NCI-H146 treated with DMSO at 0.1 percent for 48 hours (cell line): Measurements from ENCODE around the gene TBC1D14.

Experiments used
- DNase-seq: peaks from one replicate; lab custom pipeline; 2025; ENCODE audit not compliant: unreplicated experiment; lab: John Stamatoyannopoulos, UW

TBC1D14 gene

DNA sequence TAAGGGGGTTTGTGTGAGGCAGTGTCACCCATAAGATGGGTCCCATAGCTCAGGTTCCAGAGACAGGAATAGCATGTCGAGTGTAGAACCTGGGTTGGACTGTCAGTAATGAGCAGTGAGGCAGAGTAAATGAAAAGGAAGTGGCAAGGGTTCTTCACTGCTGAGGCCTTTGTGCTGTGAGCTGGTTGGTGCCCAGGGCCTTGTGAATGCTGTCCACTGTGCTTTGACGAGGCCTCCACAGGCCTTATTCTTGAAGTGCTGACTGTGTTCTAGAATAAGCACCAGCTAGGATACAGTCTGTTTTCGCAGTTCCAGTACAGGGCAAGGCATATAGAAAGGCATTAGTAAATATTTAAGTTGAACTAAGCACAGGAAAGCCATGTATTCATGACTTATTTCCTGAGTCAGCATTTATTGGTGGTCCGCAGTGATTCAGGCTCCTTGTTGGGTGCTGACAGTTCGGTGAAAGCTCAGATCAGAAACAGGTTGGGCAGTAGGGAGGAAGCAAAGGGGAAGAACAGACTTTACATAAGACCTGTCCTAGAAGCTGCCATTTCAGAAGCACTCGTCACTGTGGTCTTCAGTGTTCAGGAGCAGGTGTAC is 107.9 kb downstream of the TBC1D14 start:
- DNase-seq, result no peak

DNA sequence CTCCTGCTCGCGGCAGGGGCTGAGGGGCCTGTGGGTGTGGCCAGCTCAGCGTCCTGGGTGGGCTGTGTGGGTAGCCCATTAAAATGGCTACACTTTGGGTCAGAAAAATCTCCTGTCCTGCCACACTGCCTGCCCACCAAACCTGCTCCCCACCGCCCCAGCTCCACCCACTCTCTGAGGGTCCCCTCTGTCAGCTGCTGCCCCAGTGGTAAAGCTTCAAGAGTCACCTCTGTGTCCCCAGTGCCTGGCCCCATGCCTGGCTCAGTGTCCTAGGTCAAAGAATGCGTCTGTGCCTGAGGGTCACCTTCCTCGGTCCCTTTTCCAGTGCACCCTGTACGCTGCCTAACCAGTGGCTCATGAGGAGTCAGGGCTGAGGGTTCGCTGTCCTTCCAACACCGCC is 108.7 kb downstream of the TBC1D14 start:
- no peak for DNase-seq

DNA sequence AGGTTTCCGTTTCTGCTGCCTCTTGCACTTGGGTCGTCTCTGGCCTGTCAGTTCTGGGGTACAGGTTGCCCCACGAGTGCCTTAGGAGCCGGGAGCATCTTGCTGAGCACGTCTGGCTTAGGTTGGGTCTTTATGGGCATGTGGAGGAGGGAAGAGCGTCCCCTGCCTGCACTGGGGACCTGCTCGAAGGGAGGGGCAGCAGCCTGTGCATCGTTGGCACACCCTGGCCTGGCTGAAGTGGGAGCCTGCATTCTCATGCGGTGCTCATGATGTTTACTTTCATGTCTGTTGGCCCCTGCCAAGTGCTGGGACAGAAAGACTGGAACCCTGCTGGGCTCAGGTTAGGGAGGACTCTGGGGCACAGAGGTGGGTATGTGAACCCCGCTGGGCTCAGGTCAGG is 109.7 kb downstream of the TBC1D14 start:
- DNase-seq, result no peak

DNA sequence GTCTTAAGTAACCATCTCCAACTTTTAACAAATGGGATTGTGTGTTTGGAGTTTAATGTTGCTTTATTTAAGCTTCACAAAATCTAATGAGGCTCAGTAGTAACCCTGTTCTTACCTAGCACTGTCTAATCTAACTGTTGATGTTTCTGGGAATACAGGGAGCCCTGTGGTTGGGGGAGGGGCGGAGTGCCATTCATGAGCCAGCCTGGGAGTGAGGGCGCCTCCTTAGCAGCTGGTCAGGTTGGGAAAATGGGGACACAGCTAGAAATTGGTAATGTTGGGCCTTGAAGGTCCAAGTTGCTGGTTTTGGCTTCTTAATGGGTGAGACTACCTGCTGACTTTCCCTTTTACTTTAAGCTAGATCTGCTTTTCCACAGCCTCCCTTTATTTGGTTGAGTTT is 110.7 kb downstream of the TBC1D14 start:
- DNase-seq, result no peak

DNA sequence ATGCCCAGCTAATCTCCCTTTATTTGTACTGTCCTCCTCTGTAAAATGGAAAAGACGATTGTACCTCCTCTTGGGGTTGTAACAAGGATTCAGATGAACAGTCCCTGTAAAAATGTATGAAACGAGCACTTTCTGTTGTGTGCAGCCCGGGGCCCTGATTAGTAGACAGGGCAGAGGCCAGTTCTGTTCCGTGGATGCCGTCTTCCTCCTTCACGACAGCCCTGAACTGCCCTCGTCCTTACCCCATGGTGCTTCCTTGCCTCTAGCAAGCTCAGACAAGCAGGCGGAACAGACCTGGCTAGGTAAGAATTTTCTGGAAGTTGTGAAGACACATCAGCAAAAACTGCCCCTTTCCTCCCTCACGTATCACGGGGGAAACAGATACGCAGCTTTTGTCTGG is 111.2 kb downstream of the TBC1D14 start:
- DNase-seq, result no peak

DNA sequence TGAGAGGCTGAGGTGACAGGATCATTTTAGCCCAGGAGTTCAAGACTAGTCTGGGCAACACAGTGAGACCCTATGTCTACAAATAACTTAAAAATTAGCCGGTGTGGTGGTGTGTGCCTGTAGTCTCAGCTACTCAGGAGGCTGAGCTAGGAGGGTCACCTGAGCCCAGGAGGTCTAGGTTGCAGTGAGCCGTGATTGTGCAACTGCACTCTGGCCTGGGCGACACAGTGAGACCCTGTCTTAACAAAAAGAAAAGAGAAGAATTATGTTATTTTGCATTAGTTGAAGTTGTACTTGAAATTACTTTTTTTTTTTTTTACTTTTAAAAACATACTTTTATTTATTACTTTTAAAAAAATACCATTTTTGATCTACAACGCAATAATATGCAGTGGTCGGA is 111.7 kb downstream of the TBC1D14 start:
- no peak for DNase-seq

DNA sequence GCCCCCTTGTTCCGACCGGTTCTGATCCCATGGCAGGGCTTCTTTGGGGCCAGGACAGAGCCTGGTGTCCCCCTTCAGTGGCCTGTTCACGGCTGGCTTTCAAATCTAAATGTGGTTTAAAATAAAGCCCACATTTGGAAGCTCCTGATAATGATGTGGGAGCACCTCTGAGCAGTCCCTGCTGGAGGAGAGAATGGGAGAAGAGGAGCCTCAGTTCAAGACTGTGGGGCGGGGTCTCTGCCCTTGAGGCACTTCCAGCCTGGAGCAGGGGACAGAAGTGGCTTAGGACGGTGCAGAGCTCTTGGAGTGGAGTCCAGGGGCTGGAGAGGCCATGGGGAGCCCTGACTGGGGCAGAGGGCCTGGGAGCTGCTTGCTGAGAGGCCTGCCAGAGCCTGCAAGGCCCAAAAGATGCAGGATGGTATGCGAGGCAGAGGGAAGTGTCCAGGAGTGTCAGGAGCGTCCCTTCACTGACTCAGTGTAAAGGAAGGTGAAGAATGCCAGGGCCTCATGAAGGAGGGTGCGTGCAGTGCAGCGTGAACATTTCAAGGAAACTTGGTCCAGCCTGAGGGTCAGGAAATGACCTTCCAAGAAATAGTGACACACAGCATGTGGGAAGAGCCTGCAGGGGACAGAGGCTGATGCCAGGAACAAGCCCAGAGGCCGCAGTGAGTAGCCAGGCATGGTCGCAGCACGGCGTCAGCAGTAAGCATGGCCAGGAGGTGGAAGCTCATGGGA is 112.5 kb downstream of the TBC1D14 start:
- no peak for DNase-seq

DNA sequence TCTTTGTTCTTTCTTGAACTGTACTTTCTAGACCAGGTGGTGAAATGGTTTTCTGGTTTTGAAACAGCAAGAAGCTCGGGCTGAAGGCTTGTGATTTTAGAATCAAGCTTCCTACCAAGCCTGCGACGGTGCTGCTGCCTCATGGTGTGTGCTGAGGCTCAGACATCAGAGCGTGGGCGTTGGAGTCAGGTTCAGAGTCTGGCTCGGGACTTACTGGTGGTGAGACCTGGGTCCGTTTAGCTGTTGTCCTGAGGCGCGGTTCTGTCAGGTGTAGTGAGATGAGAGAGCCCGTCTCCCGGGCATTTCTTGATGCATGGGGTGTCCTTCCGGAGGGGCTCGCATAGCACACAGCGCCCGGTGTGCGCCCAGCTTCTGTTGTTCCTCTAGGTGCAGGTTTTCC is 113.9 kb downstream of the TBC1D14 start:
- no peak for DNase-seq

DNA sequence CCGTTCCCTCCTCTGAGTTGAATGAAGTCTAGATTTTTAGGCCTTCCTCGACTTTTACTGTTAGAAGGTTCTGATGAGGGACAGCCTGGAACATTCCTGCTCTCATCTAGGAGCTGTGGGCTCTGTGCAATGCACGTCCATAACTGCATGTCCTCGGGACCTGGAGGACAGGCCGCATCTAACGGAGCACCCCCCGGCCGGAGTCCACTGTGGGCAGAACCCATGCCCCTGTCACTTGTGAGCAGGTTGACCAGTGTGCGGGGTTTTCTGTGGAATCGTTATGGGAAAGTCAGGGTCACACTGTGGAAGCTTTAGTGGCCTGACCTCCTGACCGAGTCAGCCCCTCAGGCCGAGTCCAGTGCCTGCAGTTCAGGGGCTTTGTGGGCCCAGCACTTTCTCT is 114.3 kb downstream of the TBC1D14 start:
- DNase-seq, result no peak

DNA sequence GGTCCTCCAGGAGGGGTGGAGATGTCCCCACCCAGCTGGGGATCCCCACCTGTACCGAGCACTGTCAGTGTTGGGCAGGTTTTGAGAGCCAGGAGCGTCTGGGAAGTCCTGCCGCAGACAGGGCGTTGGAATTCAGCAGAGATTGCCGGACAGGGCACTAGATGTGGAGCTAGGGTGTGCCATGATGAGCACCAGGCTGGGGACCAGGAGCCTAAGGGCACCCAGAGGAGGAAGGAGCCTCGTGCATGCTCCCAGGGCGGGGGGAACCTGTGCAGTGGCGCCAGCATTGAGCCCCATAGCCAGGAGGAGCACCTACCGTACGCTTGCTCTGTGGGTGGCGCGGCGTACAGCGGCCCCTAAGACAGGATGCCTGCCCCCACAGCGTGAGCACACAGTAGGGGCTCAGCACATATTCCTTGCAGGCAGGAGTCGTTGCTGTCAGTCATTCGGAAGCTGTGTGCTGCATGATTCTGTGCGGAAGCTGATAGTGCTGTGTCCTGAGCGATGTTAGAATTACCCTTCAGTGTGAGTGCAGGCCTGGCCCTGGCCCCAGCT is 114.8 kb downstream of the TBC1D14 start:
- no peak for DNase-seq

DNA sequence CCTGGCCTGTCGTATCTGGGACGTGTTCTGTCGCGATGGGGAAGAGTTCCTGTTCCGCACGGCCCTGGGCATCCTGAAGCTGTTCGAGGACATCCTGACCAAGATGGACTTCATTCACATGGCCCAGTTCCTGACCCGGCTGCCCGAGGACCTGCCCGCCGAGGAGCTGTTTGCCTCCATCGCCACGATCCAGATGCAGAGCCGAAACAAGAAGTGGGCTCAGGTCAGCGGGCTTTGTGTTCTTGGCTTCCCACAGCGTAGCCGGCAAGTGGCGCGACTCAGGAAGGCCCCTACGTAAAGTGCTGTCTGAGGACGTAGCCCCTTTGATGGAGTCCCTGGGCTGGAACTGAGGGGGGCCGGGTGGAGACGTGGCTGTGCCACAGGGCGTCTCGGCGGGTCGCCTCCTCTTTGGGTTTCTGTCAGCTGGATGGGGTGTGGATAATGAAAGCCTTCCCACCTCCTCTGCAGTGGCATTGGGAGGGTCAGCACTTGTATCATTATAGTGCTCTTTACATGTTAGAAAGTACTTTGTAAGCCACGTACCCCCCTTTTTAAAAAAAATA is 115.5 kb downstream of the TBC1D14 start:
- DNase-seq, result no peak

DNA sequence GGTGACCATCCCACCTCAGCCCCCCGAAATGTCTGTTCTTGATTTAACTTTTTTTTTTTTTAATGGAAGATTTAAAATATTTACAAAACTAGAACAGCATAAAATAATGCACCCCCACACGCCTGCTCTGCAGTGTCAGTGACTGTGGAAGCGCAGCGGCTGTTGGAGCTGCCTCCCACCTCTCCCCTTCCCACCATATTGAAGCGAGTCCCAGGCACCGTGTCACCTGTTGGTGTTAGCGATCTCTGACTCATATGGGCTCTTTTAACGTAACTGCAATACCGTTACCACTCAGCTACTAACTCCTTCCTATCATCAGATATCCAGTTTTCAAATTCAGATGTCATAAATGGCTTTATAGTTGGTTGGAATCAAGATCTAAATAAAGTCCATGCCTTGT is 116.5 kb downstream of the TBC1D14 start:
- DNase-seq, result no peak

DNA sequence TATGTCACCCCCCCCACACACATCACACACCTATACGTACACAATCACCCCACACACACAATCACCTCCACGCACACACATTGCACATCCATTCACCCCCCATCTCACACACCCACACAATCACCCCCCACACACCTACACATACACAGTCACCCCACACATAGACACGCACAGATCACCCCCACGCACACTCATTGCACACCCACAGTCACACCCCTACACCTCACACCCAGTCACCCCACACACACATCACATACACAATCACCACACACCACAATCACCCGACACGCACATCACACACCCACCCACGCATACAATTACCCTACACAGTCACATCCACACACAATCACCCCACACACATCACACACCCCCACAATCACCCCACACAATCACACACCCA is 117.7 kb downstream of the TBC1D14 start:
- no peak for DNase-seq

DNA sequence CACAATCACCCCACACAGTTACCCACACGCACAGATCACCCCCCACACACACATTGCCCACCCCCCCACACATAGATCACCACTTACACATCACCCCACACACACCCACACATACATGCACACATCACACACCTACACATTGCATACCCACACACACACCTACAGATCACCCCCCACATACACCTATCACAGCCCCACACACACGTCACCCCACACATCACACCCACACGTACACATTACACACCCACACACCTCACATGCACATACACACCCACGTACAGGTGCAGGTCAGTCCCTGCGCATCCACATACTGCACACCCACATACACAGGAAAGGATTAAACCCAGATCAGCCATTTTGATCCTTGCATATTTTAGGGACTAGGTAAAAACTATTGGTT is 118.3 kb downstream of the TBC1D14 start:
- DNase-seq, result no peak

DNA sequence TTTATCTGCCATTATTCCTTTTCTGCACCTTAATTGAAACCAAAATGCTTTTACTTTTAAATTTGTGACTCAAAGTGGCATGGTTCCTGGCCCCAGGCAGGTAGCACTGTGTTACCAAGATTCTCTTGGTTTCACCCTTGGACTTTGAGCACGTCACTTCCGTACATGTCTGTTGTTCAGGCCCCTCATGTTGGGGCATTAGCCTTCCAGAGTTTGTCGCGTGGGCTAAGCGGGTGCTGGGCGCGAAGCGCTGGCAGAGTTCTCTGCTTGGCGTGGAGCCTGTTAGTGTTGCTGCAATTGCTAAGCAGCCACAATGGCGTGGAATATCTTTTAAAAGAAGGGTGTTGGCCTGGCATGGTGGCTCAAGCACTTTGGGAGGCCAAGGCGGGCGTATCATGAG is 119.6 kb downstream of the TBC1D14 start:
- DNase-seq, result no peak

DNA sequence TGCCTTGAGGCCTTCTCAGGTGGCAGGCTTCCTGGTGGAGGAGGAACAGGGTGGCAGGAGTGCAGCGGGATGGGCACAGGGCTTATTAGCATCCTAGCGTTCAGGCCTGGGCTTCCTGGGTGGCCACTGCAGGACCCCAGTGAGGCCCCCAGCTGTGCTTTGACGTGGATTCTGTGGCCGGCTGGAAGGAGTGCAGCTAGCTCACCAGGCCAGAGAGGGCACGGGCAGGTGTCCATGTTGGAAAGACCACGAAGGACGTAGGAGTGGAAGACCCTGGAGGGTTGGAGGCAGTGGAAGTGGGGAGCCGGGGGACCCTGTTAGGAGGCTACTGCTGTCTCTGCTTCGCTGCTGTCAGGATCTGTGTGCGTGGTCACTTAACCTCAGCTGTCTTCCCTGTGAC is 120.3 kb downstream of the TBC1D14 start:
- DNase-seq, result no peak

DNA sequence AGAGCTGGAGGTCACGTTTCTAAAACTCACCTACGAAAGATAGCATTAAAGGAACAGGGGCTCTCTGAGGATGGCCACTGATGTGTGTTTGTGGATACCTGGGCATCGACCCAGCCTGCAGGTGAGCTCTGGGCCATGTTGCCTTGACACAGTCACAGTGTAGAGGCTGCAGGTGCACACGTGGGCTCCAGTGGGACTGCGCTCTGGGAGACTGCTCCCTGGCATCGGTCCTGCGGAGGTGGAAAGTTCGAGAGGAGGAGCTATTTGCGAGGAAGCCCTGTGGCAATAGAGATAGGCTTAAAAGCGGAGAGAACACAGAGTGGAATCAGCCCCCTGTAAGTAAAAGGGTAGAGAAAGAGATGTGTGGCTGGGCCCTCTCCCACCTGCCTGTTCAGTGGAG is 121.2 kb downstream of the TBC1D14 start:
- no peak for DNase-seq

DNA sequence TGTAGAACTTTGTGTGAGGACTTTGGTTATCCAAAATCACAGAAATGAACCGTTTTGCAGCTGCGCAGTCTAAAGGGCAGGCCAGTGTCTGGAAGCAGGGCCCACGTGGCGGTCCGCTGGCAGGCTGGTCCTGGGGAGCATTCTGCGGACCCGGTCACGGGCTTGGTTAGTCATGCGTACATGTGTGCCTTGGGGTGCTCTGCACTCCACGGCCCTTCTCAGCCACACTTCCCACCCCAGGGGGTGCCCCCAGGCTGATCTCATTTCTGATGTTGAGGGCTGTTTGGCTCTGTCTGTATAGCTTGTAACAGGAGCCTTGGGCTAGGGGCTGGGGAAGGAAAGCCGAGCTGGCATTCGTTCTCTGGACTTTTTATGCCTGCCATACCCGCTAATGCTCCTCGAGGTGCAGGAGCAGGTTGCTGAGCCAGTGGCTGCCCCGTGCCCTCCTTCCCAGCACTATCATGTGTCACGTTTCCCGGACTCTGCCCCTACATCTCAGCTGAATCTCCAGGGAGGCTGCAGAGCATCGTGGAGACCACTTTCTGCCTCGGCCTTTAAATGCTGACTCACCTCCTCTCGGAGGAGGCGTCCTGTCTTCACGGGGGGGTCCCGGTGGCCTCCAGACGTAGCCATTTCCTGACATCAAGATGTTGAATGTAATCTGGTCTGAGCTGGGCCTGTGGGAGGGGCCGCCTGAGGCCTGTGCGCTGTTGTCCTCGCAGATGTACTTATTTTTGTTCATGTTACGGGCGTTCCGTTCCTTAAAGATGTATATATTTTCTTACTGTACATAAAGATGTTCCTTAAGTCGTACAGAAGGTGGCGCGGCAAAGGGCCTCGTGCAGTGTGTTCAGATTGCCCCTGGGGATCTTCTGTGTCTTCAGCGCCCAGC is 122.2 kb downstream of the TBC1D14 start:
- DNase-seq, result no peak

DNA sequence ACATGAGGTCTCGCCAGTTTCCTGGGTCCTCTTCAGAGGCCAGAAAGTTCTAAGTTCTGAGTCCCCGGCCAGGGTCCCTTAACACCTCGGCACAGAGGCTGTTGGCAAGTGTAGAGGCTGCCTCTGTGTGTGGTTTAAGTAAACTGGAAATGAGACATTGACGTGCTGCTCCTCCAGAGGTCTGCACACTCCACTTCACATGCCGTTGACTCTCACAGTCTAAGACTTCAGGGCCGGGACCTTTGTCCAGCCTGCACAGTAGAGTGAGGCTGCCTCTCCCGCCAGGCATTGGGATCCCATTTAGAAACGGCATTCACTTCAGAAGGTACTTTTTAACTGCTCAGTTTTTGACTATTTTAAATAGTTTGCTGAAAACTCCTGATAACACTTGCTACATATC is 123.0 kb downstream of the TBC1D14 start:
- no peak for DNase-seq

DNA sequence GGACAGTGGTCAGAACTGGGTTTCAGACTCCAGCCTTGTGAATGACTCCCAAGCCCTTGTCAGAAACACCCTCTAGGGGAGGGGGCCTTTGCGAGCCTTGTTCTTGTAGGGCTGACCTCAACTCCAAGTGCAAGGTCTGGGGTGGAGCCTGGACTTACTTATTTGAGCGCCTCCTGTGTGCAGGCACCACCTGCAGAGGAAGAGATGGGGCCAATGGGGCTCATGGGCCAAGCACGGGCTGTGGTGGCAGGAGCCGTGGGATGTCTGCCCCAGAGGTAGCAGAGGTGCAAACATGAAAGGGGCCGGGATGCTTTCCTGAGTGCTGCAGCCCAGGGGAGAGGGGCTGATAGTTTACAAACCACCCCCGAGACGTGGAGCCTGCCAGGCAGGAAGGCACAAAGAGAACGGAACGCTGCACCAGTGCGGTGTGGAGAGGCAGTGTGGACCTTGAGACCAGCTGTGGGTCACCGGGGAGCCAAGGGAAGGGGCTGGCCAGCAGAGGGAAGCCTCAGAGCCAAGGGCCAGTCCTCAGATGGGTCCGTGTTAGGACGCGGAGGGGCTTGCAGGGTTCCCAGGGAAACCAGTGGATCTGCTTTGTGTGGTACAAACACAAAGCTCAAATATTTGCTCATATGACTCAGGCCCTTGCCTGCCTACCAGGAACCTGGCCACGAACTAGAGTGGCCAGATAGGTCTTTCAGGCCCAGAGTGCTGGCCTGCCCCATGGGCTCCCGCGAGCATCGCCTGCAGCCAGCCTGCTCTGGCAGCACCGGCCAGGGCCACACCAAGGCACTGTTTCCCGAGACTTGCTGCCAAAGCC is 124.8 kb downstream of the TBC1D14 start:
- peak; percentile 5 for DNase-seq

DNA sequence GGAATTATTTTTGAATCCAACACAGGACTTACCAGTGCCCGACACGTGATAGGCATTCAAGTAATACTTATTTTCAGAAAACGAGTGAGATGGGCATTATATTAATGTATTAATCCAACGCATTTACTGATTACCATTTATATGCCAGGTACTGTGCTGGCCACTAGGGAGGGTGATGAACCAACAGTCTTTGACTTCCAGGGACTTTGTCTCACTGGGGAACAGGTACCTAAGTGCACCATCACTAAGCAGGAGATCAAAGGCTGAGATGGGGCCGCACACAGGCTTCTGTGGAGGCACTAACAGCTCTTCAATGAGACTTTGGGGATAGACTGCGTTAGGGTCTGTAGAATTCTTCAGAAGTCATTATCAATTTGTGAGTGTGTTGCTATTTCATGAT is 127.8 kb downstream of the TBC1D14 start:
- no peak for DNase-seq
